Transverse colon (tissue), 4 donors: ENCODE data around the gene TBCCD1.

Experiments
- CTCF ChIP-seq, 5 experiments: fragments of 200-600 bp in 3 of 5; fragments of 450-650 bp in 2 of 5; sonication (generic) in 3 of 5; IDR thresholded peaks; 1 replicate in 2 of 5; 2 replicates in 3 of 5; pipeline ENCODE4 v1.5.1; 2016 to 2017; ENCODE audit warnings: antibody characterized with exemption in 5 of 5, inconsistent platforms in 3 of 5, mild to moderate bottlenecking in 2 of 5, moderate library complexity in 1 of 5
- EP300 ChIP-seq: sonication (generic); formaldehyde crosslinking; IDR thresholded peaks from one replicate; pipeline ENCODE4 v1.6.1; 2017; ENCODE audit warnings: antibody characterized with exemption, low read depth
- POLR2A ChIP-seq: fragments of 450-650 bp; IDR thresholded peaks from one replicate; pipeline ENCODE4 v1.6.1; 2016; ENCODE audit warnings: antibody characterized with exemption, mild to moderate bottlenecking, moderate library complexity
- POLR2AphosphoS5 ChIP-seq, 3 donors: sonication (generic); formaldehyde crosslinking; IDR thresholded peaks; one replicate each; pipeline ENCODE4 v1.6.1; 2016; ENCODE audit warnings: antibody characterized with exemption in 3 of 3

GRCh38 chr3:186603159-186603558, 36.0 kb upstream of the TBCCD1 start:
- TF ChIP-seq CTCF (IDR thresholded peaks at IDR 0.05), result no peak
- TF ChIP-seq POLR2A, result no peak
- TF ChIP-seq POLR2AphosphoS5 (IDR thresholded peaks at IDR 0.05), result no peak
- TF ChIP-seq EP300, result no peak
